HG02610 (cell line): ENCODE measurements around the gene TMEM255B.
"Not testable (repeated sequence)": the region's sequence is repeated elsewhere in the genome, so short reads cannot be mapped to it uniquely, and the experiment has no call there.

Source experiments
- ATAC-seq: cut with Tn5 transposase; IDR thresholded peaks from one replicate; pipeline ENCODE4 v1.9.1; 2021; ENCODE audit warnings: mild to moderate bottlenecking, moderate library complexity; ENCODE audit not compliant: unreplicated experiment

TMEM255B gene

DNA sequence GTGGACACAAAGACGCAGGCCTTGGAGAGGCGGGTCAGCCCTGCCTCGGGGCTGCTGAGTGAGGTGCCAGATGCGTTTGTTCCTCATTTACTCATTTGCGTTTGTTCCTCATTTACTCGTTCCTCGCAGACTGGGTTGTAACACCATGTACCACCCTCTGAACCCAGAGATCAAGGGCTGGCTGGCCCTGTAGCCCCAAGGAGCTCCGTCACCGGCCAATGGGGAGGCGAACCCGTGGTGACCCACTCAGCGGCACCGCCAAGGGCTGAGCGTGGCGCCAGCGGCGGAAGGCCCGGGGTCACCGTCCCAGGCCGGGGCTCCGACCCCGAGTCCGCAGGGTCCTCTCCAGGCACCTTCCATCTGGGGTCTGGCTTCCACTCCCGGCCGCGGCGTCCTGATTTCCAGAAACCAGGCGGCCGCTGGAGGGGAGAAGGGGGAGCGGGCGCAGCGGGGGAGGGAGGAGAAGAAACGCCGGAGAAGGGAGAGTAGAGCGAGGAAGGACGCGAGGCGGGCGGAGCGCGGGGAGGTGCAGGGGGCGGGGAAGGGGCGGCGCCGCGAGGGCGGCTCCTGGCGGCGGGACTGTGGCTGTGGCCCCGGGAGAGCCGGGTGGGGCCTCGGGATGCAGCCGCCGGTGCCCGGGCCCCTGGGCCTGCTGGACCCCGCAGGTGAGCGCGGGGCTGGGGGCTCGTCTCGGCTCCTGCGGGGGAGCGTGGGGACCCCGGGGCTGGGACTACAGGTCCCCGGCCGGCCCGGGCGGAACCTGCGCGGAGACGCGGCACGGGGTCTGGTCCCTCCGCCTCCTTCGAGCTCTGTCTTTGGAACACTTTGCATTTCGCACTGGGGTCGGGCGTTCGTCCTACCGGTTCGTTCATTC lies at the start of gene TMEM255B:
TMEM255B (plus strand) TSS at position 576 of the 874 bp plus-strand sequence; CDS start at position 620, 44 bp downstream.
- ATAC-seq: peak; percentile 73

DNA sequence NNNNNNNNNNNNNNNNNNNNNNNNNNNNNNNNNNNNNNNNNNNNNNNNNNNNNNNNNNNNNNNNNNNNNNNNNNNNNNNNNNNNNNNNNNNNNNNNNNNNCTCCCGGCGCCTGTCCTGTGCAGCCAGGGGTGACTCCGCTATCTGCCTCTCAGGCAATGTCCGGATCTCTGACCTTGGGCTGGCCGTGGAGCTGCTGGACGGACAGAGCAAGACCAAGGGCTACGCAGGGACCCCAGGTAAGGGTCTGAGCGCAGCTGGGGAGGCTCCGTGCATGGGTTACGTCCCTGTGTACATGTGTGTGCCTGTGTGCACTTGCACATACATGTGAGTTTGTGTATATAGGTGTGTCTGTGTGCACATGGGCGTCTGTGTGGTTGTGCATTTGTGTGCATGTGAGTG lies 36.1 kb upstream of the TMEM255B start:
- no peak for ATAC-seq

- no peak for ATAC-seq
Measured at GRCh38 chr13:113723410-113724015, 35.5 kb upstream of the TMEM255B start.

DNA sequence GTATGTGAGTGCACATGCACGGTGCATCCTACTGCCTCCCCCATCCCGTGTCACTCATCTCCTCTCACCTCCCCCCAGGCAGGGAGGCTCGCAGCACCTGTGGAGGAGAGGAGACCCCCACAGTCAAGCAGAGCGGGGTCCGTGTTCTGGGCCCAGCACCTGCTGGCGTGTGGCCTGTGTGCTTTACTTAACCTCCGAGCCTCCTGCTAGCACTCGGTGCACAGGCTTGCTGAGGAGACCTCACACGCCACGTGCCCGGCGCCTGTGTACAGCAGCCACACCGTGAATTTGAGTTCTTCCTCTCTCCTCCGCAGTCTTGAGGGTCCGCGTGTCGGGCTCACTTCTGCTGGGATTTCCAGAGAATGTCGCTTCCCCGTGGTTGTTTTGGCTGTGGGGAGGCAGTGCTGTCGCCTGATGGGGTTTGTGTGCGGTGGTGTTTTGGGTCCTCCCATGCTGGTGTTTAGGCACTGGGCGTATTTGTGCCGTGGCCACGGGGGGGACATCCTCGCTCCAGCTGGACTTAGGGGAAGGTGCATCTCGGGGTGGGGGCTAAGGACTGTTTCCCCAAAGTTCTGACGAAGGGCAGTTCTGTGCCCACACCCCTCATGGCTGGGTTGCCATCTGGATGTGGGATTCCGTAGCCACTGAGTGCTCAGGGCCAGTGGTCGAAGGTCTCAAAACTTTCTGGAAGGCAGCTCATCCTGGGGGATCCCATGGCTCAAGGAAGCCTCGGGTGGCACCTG lies 34.8 kb upstream of the TMEM255B start:
- ATAC-seq: no peak

DNA sequence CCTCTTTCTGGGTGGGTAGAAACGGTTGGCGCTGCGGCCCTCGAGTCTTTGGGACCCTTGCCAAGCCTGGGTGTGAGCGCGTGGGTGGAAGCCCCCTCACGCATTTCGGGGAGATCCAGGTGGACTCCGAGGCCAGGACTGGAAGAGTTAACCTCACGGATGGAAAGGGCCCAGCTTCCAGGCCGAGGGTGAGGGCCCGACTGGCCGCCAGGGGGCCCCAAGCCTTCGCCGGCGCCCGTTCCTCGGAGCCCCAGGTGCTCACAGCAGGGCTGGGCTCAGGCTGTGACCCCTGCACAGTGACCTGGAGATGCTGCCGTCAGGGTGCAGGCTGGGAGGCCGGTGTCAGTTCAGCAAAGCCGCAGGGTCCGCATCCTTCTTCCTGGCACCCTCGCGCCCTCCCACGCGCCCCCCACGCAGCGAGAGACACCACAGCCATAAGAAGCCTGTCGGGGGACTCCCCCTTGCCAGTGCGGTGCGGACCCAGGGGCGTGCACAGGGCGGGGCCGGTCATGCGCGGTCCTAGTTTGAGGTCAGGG lies 34.2 kb upstream of the TMEM255B start:
- peak; percentile 57 for ATAC-seq

GRCh38 chr13:113725329-113726105 lies 33.5 kb upstream of the TMEM255B start:
- ATAC-seq: not testable (repeated sequence)

DNA sequence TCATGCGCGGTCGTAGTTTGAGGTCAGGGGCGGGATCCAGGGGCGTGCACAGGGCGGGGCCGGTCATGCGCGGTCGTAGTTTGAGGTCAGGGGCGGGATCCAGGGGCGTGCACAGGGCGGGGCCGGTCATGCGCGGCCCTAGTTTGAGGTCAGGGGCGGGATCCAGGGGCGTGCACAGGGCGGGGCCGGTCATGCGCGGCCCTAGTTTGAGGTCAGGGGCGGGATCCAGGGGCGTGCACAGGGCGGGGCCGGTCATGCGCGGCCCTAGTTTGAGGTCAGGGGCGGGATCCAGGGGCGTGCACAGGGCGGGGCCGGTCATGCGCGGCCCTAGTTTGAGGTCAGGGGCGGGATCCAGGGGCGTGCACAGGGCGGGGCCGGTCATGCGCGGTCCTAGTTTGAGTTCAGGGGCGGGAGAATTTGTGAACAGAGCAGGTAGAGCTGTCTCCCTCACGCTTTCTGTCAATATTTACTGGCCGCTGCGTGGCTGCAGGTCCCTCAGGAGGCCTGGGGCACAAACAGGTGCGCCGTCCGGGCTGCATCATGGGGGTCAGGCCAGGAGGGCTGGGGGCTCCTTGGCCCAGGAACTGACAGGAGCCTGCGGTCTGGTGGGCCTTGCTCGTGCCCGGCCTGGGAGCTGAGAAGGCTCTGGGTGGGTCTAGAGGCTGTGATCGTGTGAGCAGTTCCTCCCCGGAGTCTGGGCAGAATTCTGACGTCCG lies 32.8 kb upstream of the TMEM255B start:
- not testable (repeated sequence) for ATAC-seq

DNA sequence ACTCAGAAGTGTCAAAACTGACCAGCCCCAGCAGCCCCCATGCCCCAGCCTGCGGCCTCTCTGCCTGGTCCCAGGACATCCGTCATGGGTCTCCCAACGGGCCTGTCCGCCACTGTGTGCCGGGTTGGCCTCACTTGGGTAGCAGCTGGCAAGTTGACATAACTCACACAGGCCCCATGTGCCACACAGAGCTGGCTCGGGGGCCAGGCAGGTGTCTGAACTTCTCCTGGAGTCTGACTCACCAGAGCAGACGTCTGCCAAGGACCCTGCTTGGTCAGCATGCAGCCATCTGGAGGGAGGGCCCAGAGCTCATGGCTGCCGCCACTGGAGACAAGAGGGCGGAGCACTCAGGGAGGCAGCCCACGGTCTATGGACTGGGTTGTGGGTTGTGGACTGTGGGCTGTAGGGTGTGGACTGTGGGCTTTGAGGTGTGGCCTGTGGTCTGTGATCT lies 32.0 kb upstream of the TMEM255B start:
- ATAC-seq: no peak

DNA sequence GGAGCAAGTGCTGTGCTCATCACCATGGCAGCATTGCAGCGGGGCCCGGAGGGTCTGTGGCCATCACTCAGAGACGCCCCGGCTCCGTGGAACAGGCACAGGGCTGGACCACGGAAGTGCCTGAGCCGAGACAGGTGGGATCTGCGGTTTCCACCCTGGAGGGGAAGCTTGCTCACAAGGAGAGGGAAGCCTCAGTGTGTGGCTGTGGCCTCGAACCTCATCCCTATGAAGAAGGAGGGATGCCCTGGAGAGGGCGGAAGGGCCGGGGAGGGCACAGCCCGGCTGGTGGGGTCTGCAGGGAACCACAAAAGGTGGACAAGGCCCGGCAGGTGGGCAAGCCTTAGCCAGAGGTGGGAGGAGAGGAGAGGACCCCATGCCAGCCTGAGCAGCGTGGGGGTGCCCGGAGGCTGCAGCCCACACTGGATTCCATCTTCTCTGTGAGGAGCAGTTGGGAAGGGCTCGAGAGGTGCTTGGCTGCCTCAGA lies 30.4 kb upstream of the TMEM255B start:
- no peak for ATAC-seq

- ATAC-seq: no peak
Measured at GRCh38 chr13:113729187-113730019, 29.6 kb upstream of the TMEM255B start.

DNA sequence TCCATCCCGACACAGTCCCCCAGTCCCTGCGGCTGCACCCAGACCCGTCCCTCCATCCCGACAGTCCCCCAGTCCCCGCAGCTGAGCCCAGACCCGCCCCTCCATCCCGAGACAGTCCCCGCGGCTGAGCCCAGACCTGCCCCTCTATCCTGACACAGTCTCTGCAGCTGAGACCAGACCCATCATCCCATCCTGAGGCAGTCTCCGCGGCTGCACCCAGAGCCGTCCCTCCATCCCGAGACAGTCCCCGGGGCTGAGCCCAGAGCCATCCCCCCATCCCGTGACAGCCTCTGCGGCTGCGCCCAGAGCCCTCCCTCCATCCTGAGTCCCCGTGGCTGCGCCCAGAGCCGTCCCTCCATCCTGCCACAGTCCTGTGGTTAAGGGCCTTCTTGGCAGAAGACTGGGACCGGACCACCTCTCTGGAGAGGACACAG lies 28.8 kb upstream of the TMEM255B start:
- no peak for ATAC-seq

DNA sequence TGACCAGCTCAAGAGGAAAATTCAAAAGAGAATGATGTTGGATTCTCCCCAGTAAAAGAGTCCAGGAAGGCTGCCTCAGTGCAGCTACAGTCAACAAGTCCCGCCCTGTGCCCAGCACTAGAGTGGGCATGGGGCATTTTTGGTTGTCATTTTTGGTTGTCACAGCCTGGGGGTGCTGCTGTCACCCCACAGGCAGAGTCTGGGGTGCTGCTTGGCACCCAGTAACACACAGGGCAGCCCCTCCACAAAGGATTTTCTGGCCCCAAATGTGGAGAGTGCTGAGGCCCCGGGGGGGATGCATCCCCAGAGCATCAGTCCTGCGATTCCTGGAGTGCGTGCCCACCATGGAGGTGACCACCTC lies 28.2 kb upstream of the TMEM255B start:
- no peak for ATAC-seq

DNA sequence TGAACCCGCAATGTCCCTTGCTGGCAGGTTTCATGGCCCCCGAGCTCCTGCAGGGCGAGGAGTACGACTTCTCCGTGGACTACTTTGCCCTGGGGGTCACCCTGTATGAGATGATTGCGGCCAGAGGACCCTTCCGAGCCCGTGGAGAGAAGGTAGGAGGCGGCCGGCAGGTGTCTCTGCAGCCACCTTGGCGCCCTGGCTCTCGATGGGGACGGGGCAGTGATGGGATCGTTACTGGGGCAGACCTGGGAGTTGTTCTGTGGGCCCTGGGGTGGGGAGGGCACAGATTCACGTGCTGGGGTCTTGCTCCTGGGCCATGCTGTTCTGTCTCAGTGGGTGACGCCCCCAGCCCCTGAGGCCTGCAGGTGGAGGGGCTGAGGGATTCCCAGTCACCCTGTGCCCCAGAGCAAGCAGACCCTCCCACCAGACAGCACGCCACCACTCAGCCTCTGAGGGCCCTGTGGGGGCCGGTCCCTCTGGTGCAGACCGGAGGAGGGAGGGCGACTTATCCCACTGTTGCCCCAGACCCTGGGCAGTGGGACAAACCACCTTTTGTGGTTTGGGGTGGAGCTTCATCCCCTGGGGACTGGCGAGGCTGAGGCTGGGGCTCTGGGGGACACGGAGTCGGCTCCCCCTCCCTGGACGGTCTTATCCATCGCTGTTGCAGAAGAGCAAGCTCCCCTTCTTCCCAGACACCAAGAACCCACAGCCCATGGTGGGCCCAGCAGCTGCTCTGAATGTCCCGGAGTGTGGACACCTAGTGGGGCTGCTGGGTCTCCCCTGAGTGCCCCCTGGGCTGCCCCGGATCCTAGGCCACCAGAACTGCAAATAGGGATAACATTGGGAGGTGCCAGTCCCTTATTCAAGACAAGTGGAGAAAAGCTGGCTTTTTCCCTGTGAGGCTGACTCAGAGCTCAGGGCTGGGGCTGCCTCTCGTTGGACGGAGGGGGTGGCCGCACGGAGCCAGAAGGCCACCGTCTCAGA lies 27.5 kb upstream of the TMEM255B start:
- ATAC-seq: no peak

GRCh38 chr13:113732176-113732960 lies 26.7 kb upstream of the TMEM255B start:
- ATAC-seq: no peak

GRCh38 chr13:113732961-113733950 lies 25.8 kb upstream of the TMEM255B start:
- ATAC-seq: no peak
